NCI-H1417 (cell line): ENCODE data around the gene VPS26C.
"Not testable (repeated sequence)": the region's sequence is repeated elsewhere in the genome, so short reads cannot be mapped to it uniquely, and the experiment has no call there.

ENCODE experiments used
- DNase-seq, 3 experiments: peaks; one replicate each; lab custom pipeline; 2025; lab: John Stamatoyannopoulos, UW

The VPS26C gene

DNA sequence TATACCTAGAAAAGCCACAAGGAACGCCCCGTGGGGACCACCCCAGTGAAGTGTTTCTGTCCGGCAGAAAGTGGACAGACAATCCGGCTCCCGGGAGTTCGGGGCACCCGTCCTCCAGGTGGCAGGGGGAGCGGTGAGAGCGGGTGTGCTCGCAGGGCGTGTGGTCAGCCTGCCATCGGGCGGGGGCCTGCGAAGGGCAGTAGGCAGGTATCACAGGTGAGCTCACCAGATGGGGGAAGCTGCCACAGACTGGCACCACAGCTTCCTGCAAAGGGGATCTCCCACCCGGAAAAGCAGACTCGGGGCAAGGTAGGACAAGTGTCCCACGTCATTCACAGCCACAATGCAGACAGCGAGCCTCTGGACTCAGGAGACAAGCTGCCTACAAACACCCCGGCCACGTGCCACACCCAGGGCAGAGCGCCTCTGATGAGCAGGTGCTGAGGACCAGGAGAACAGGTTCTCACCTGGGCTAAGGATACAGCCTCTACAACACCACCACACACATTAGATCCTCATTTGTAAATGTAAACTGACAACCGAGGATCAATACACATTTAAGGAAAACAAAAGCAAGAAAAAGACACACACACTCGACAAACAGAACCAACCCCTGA is 36.4 kb downstream of the VPS26C start:
- DNase-seq, result peak in 2 of 3 experiments; percentile 35 to 69

- DNase-seq, result no peak
Observed at GRCh38 chr21:37228003-37228400, 39.1 kb downstream of the VPS26C start.

- no peak for DNase-seq
Observed at GRCh38 chr21:37227071-37228002, 39.8 kb downstream of the VPS26C start.

GRCh38 chr21:37226041-37226920 is 40.9 kb downstream of the VPS26C start:
- no peak for DNase-seq

DNA sequence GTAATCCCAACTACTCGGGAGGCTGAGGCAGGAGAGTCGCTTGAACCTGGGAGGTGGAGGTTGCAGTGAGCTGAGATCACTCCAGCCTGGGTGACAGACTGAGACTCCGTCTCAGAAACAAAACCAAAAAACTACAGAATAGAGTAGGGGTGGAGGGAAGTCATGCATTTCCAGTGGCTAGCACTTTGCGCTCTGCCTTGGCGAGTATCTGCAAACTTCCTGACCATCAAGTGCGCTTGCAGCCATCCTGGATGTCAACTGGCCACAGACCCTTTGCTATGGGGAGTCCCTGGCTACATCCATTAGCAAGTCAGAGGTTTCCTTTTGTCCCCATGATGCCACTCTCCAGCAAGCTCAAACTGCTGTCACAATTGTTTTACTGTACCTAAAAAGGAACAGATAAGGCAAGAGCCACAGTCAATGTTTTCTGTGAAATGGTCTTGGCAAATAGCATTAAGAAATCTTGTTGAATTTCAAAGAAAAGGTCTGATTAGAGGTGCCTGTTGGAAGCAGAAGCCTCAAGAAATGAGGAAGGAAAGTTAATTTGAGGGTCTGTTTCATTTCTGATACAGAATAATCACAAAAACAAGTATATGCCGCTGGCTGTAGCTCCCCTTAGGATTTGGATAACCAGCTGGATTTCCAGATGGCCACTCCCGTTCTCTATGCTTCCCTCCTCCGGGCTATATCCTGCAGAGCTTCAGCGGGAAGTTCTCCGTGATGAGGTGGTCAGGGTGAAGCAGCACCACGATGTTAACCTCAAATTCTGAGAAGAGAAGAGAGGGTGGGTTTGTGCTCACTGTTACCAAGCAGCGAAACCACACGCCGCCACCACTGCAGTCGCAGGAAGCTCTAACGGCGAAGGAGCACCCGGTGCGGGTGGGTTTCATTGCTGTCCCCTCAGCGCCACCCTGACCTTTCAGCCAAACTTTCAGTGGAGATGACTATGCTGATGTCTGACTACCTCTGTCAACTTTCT is 42.0 kb downstream of the VPS26C start:
- DNase-seq, result no peak

GRCh38 chr21:37223804-37224345 is 43.3 kb downstream of the VPS26C start:
- no peak for DNase-seq

DNA sequence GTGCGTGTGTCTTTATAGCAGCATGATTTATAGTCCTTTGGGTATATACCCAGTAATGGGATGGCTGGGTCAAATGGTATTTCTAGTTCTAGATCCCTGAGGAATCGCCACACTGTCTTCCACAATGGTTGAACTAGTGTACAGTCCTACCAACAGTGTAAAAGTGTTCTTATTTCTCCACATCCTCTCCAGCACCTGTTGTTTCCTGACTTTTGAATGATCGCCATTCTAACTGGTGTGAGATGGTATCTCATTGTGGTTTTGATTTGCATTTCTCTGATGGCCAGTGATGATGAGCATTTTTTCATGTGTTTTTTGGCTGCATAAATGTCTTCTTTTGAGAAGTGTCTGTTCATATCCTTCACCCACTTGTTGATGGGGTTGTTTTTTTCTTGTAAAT is 44.9 kb downstream of the VPS26C start:
- DNase-seq, result not testable (repeated sequence)

GRCh38 chr21:37220981-37221664 is 46.0 kb downstream of the VPS26C start:
- DNase-seq, result peak; percentile 92 to 98 (median 97)

DNA sequence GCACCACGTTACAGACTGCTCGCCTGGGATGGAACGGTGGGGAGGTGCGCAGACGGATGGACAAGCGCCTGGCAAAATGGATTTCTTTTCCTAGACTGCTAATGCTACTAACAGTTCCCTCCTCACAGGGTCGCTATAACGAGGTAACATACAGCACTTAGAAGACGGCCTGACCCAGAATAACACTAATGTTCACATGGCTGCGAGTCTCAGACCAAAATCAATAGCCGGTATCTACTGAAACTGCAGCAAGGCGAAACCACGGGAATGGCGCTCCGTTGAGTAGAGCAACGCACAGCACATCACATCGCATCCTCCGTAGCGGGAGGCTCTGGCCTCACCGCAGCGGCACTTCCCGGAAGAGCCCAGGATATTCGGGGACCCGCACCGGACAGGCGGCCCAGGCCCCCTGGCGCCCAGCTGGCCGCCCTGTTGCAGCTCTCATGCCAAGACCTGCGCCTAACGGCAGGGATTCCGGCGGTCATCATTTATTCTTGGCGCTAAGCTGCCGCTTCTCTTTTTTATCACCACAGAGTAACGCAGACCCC is 46.6 kb downstream of the VPS26C start:
- peak; percentile 35 to 88 (median 82) for DNase-seq

DNA sequence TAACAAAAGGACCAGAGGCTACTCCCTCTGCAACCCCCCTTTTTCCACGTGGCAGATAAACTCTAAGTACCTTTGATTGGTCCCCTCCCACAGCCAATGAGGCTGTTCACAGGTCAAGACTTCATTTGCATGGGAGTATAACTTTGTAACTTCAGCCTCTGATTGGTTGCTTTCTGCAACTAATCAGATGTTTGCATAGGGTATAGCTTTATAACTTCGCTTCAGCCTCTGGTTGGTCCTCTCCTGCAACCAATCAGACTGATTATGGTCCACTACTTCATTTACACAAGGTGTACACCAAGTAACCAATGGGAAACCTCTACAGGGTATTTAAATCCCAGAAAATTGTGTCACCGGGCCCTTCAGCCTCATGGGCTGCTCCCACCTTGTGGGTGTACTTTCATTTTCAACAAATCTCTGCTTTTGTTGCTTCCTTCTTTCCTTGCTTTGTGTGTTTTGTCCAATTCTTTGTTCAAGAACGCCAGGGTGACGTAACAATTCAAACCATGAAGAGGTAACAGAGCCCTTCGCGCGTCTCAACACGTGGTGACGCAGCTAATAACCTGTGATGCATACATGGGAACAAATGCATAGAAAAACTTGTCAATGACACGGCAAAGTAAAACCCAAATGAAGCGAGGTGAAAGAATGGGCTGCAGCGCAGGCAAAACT is 47.2 kb downstream of the VPS26C start:
- DNase-seq, result peak in 2 of 3 experiments; percentile 78 to 88

DNA sequence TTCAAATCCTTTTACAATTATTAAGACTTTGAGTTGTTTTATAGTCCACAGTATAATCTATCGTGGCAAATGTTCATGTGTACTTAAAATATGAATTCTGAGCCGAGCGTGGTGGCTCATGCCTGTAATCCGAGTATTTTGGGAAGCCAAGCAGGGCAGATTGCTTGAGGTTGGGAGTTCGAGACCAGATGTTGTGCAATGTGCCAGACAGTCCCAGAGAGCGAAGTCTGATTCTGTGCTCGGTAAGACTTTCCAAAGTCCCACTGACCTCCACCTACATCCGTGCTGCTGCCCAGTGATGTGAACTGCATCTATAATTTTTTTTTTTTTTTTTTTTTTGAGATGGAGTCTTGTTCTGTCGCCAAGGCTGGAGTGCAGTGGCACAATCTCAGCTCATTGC is 52.2 kb downstream of the VPS26C start:
- no peak for DNase-seq

DNA sequence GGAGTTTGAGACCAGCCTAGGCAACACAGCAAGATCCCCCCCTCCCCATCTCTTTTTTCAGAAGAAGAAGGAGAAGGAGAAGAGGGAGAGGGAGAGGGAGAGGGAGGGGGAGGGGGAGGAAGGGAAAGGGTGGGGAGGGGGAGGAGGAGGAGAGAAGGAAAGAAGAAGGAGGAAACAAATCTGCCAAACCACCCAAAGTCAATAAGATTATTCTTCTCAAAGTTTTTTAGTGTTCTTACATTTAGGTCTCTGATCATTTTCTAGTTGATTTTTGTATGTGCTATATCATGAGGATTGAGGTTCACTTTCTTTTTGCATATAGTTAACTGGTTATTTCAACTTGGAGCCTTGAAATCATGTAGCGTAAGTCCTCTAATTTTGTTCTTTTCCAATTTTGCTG is 56.3 kb downstream of the VPS26C start:
- no peak for DNase-seq

DNA sequence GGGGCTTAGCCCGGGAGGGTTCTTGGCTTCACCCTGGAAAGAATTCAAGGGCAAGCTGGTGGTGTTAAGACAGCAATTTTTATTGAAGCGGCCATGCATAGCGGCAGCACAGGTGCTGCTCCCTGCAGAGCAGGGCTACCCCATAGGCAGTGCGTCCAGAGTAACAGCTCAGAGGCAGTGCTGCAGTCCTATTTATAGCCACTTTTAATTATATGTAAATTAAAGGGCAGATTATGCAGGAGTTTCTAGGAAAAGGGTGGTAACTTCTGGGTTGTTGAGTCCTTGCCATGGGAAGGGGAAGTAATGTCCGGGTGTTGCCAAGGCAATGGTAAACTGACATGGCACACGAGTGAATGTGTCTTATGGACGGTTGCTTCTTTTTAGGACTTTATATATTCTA is 57.0 kb downstream of the VPS26C start:
- no peak for DNase-seq

DNA sequence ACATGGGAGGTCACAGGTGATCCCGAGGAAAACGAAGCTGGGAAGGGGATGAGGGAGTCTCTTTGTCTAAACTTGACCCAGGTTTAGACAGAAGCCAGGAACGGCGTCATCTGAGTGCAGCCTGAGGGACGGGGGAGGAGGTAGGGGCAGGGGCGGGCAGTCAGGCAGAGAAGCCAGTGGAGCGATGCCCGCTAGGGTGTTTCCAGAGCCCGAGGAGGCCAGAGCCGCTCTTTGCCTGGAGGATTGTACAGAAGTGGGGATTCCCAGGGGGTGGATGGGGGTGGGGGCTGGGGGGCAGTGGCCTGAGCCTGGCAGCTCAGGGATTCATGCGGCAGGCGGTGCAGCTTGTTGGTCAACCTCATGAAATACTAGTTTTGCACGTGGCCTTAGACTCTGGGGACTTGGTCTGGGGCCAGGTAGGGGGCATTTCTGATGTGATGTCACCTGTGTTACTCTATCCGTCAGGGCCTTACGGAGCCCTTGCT is 58.4 kb downstream of the VPS26C start:
- DNase-seq, result no peak

DNA sequence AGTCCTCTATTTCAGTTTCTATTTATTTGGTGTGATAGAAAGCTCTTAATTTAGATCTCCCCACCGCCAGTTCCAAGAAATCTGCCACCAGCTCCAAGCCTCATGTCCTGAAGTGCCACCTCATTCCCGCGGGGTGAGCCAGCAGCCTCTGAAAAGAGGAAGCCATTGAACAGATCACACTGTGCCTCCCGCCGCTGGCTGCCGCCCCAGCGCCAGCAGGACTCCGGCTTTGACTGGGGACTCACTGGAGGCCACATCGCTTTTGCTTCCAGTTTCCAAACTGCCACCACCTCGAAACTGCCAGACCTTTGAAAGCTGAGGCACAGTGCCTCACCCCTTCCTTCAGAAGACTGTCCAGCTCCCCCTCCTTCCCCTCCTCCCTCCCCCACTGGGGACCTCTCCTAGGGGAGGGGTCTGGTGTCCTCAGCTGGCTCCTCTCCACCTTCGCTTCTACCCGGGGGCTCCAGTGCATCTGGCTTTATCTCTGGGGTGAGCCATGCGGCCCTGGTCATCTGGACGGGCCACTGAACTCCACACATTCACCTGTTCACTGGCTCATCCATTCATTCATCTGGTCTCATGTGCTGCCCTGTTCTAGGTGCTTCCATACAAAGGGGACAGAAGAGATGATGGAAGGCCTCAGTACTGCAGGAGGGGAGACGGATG is 58.9 kb downstream of the VPS26C start:
- DNase-seq, result no peak

DNA sequence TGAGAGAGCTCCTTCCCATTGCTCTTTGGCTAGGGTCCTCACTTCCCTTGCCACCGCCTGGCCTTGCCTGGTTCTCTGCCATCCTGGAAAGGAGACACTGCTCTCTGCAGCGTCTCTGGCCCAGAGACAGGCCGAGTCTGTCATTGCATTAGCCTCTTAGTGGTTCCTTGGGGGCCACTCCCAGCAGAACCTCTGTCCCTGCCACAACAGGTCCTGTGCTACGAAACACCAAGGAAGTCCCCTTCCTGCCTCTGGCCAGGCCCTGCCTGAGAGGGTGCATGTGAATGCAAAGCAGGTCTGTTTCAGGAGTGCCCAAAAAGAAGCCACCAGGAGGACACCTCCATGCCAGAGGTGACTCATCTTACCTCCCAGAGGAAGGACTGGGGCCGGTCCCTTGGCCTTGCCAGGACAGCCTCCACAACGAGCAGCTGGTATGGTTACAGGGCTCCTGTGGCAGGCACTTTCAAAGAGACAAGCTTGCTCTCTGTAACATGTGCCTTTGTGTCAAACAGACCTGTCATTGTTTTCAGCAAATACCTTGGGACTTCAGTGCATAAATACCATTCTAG is 59.6 kb downstream of the VPS26C start:
- DNase-seq, result no peak

DNA sequence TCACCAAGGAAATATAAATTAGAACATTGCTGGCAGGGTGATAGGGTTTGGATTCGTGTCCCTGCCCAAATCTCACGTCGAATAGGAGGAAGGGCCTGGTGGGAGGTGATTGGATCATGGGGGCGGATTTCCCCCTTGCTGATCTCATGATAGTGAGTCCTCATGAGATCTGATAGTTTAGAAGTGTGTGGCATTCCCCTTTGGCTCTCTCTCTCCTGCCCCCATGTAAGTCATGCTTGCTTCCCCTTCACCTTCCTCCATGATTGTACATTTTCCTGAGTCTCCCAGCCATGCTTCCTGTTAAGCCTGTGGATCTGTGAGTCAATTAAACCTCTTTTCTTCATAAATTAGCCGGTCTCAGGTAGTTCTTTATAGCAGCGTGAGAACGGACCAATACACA is 60.6 kb downstream of the VPS26C start:
- DNase-seq, result no peak

DNA sequence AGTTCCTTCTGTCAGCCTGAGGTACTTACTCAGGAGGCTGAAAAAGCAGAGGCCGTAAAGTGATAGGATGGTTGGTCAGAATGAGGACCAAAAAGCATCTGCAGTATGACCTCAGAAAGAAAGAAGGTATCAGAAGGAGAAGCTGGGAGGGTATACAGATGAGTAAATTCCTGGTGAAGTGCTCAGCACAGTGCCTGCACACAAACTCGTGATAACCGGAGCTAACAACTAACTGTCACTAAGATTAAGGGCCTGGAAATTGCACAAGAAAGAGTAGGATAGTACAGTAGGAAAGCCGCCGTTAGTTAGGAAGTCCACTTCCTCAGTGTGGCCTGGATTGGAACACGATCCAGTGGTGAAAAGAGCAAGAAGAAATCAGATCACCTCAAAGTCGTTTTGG is 62.6 kb downstream of the VPS26C start:
- DNase-seq, result no peak
